CD1c-positive myeloid dendritic cell (primary cell): ENCODE data around the gene SLC25A47.
"Not testable (repeated sequence)": the region's sequence is repeated elsewhere in the genome, so short reads cannot be mapped to it uniquely, and the experiment has no call there.

Source experiments
- DNase-seq: peaks from one replicate; pipeline ENCODE4 v3.0.0-alpha.2; 2016; ENCODE audit errors: extremely low spot score

The SLC25A47 gene

GRCh38 chr14:100289916-100290606 lies 33.1 kb upstream of the SLC25A47 start:
- no peak for DNase-seq

GRCh38 chr14:100290607-100291304 lies 32.4 kb upstream of the SLC25A47 start:
- no peak for DNase-seq

- DNase-seq, result no peak
These were observed 31.6 kb upstream of the SLC25A47 start for GRCh38 chr14:100291305-100292075.

GRCh38 chr14:100292301-100292775 lies 30.8 kb upstream of the SLC25A47 start:
- no peak for DNase-seq

- DNase-seq, result no peak
These were observed 30.2 kb upstream of the SLC25A47 start for GRCh38 chr14:100292776-100293461.

- no peak for DNase-seq
These were observed 29.5 kb upstream of the SLC25A47 start for GRCh38 chr14:100293497-100294212.

- DNase-seq, result no peak
These were observed 28.8 kb upstream of the SLC25A47 start for GRCh38 chr14:100294213-100294962.

- no peak for DNase-seq
These were observed 28.2 kb upstream of the SLC25A47 start for GRCh38 chr14:100294963-100295330.

GRCh38 chr14:100295376-100296105 lies 27.6 kb upstream of the SLC25A47 start:
- DNase-seq, result no peak

GRCh38 chr14:100296106-100296651 lies 27.0 kb upstream of the SLC25A47 start:
- peak; percentile 47 for DNase-seq

GRCh38 chr14:100296729-100297128 lies 26.4 kb upstream of the SLC25A47 start:
- not testable (repeated sequence) for DNase-seq

- DNase-seq, result peak; percentile 88
These were observed 25.5 kb upstream of the SLC25A47 start for GRCh38 chr14:100297320-100298300.

GRCh38 chr14:100298551-100299237 lies 24.4 kb upstream of the SLC25A47 start:
- DNase-seq, result no peak

GRCh38 chr14:100299238-100299560 lies 23.9 kb upstream of the SLC25A47 start:
- DNase-seq, result no peak

- DNase-seq, result no peak
These were observed 20.5 kb upstream of the SLC25A47 start for GRCh38 chr14:100302616-100303015.

- DNase-seq, result peak; percentile 17
These were observed 20.0 kb upstream of the SLC25A47 start for GRCh38 chr14:100303179-100303578.

GRCh38 chr14:100303925-100304324 lies 19.2 kb upstream of the SLC25A47 start:
- DNase-seq, result no peak

GRCh38 chr14:100304825-100305323 lies 18.3 kb upstream of the SLC25A47 start:
- no peak for DNase-seq
